ENCODE data around the gene POC1A.

Gene POC1A

GRCh38 chr3:52154135-52155094 is at the start of gene POC1A:
TSS of gene POC1A (minus strand) at chr3:52154423. CDS start at chr3:52154372, 51 bp downstream.
- peak; percentile 95 to 96 for DNase-seq

DNA sequence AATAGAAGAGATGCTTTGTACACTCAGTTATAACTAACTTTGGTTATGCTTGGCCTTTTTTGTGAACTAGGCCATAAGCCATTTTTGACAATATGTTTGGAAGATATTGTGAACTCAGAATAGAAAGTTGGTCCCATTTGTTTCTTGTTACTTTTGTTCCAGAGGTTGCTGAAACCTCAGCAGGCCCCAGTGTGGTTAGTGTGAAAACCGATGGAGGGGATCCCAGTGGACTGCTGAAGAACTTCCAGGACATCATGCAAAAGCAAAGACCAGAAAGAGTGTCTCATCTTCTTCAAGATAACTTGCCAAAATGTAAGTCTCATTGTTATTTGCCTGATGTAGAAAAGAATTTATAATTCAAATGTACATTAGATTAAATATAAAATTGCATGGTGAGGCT is 49.5 kb upstream of the POC1A start:
- no peak for DNase-seq

- no peak for DNase-seq
Measured at GRCh38 chr3:52202384-52203077, 48.3 kb upstream of the POC1A start.

- no peak for DNase-seq
Measured at GRCh38 chr3:52200981-52201679, 46.9 kb upstream of the POC1A start.

- no peak for DNase-seq
Measured at GRCh38 chr3:52198643-52199608, 44.7 kb upstream of the POC1A start.

GRCh38 chr3:52197842-52198625 is 43.8 kb upstream of the POC1A start, which contains the start of gene ALAS1:
TSS of gene ALAS1 (plus strand) at chr3:52198160. CDS start at chr3:52199242, 1,082 bp downstream.
- DNase-seq, result peak; percentile 98

GRCh38 chr3:52197499-52197841 is 43.2 kb upstream of the POC1A start:
- no peak for DNase-seq

DNA sequence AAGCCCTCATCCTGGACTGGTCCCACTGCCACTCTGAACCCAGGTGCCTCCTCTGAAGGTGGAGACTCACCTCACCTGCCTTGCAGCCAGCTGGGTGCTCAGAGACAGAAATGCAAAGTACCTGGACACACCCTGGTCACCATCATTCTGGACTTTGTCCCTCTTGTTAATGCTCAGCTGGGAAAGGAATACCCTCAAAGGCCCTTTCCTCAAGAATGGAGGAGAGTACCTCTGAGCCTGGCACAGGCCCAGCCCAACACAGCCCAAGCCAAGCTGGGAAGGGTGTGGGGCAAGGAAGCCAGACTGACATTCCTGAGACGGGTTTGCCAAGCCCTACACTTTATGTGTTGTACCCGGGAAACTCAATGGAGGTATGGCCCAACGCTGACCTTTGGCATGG is 42.8 kb upstream of the POC1A start:
- no peak for DNase-seq

GRCh38 chr3:52195823-52196331 is 41.7 kb upstream of the POC1A start:
- no peak for DNase-seq

- no peak for DNase-seq
Measured at GRCh38 chr3:52195291-52195597, 41.0 kb upstream of the POC1A start.

DNA sequence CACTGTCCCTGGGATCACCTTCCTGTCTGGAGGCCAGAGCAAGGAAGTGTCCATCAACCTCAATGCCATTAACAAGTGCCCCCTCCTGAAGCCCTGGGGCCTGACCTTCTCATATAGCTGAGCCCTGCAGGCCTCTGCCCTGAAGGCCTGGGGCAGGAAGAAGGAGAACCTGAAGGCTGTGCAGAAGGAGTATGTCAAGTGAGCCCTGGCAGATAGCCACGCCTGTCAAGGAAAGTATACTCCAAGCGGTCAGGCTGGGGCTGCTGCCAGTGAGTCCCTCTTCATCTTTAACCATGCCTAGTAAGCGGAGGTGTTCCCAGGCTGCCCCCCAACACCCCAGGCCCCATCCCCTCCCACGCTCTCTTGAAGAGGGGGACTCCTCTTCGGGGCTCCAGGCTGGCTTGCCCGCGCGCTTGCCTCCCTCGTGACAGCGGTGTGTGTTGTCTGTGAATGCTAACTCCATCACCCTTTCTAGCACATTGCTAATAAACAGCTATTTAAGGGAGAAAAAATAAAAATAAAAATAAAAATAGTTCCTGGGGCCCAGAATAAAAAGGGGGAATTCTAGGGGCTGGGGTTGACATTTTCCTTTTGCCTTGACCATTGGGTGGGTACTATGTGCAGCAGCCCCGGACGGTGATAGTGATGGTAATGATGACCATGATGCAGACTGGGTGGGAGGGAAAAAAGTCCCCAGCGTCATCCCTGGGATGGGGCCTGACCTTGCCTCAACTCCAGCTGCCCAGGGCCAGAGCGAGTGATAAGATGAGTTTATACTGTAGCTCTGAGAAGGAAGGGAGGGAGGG is 40.5 kb upstream of the POC1A start:
- no peak for DNase-seq

GRCh38 chr3:52193065-52193464 is 38.8 kb upstream of the POC1A start:
- no peak for DNase-seq

- DNase-seq, result no peak
Measured at GRCh38 chr3:52191663-52192062, 37.4 kb upstream of the POC1A start.

GRCh38 chr3:52190294-52191074 is 36.3 kb upstream of the POC1A start:
- no peak for DNase-seq

DNA sequence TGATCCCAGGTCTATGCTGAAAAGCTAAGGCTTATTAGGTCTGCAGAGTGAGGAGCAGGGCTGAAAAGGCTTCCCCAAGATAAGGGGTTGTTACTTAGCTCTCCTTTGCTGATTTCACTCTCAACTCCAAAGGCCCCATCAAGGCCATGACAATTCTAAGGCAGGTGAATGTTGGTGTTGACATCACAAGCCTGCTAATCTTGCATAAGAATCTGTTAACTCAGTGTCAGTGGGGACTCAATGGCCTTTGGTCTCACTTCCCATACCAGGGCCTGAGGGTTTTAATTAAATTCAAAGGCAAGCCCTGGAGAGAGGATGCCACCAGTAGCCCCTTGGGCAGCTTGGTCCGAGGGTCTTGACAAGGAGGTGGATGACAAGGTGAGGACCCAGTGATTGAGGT is 34.3 kb upstream of the POC1A start:
- DNase-seq, result no peak

DNA sequence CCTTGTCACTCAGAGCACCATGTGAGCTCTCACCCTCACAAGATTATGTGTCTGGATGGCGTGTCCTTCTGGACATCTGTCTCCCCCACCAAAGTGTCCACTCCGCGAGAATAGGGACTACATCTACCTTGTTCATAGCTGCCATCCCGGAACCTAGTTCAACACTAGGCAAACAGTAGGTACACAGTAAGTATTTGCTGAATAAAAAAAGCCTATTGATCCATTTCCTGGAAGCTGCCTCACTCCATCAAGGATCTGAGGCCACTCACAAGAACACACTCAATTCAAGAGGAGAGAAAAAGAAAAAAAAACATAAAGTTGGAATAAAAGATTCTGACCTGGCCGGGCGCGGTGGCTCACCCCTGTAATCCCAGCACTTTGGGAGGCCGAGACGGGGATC is 32.5 kb upstream of the POC1A start:
- DNase-seq, result no peak

DNA sequence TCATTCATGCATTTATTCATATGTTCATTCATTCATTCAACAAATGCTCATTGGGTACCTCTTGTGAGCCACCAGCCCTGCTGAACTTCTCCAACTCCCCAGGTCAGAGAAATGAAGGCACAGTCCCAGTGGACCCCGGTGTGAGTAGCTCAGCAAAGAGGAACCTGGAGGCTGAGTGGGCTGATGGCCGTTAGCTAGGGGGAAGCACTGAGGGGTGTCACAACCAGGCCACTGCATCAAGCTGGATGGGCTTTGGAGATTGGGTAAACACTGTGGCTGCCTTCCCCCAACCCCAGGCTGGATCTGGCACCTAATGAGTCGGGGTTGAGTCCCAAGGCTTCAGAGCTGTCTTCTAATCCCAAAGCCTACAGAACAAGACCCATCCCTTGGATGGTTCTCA is 31.6 kb upstream of the POC1A start:
- DNase-seq, result no peak

GRCh38 chr3:52185311-52185710 is 31.1 kb upstream of the POC1A start:
- no peak for DNase-seq

DNA sequence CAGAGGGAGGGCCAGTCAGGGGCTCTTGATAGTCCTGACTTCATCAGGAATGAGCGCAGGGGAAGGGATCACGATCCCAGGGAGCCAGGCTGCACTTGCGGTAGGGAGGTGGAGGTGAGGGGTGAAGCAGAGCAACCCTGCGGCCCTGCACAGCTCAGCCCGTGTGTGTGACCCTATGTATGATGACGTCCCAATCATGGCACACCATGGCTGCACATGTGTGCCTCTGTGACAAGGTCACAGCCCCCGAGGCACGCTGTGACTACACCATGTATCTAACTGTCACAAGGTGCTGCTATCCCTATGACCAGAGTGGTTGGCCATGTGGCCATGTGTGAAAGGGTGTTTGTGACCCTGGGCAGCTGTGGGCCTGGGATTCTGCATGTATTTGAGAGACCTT is 30.5 kb upstream of the POC1A start:
- no peak for DNase-seq
